Kidney capillary endothelial cell (primary cell): Measurements from ENCODE around the gene AFF2.

Experiments
- DNase-seq: peaks from one replicate; pipeline ENCODE4 v3.0.0-alpha.2; 2018; ENCODE audit warnings: low spot score

The AFF2 gene

DNA sequence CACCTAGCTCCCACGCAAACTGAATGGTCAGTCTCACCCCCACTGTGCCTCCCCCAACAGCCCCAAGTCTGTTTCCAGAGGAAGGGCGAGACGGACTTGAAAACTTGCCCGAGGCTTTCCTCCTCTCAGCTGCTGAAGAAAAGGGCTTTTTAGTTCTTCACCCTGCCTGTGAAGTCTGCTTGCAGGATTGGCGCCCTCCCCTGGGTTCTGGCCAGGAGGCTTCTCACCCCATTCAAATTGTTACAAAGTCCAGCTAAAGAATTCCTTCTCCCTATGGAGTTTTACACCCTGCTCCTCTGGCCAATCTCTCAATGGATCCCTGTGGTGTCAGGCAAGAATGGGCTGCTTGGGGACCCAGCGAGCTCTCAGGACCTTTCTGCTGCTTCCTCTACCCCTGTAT lies 241.0 kb downstream of the AFF2 start:
- DNase-seq = no peak

DNA sequence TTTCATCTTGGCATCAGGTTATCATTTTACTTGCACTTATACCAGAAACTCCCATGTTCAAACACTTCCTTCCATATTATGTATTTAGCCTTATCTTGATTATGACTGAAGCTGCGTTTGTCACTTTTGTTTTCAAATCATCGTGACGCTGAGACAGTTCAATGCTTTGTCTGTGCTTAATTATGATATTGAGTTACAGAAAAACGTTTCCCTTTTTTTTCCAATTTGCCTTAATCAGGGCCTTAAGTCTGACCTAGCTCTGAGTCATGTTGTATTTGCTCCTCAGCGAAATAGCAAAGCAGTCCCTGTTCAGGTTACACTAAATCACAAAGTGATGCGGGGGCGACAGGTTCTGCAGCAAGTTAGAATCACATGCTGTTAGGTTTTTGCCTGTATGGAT lies 254.7 kb downstream of the AFF2 start:
- DNase-seq = no peak

DNA sequence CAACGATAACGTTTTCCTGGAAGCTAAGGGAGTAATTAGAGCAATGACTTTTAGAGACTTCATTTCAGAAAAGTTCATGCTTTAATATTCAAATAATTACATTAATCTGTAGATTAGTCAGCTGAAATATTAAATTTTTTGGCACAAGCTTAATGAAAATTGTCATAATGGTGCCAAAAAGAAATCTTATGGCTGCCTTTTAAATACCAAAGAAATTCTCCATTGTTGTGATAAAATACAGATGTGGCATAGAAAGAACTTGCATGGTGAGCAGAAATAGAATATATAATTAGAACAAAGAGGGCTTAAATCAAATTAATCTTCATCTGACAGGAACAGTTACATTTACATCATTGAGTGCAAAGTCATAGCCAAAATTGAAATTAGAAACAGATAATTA lies 263.5 kb downstream of the AFF2 start:
- no peak for DNase-seq

DNA sequence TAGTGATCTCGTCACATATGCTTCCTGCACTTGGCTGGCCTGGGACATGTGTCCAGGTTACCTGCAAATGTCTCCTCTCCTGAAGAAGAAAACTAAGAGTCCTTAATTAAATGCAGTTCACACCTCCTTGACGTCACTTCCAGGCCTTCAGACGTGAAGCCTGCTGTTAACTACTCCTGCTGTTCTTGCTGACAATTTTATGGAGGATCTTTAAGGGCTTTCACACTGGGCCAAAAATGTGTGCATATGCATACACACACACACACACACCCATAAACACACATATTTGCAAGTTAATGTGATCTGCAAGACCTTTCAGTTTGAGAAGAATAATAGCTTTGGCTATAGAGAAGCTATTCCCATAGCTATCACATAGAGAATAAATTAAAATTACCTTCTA lies 267.9 kb downstream of the AFF2 start:
- DNase-seq = no peak

DNA sequence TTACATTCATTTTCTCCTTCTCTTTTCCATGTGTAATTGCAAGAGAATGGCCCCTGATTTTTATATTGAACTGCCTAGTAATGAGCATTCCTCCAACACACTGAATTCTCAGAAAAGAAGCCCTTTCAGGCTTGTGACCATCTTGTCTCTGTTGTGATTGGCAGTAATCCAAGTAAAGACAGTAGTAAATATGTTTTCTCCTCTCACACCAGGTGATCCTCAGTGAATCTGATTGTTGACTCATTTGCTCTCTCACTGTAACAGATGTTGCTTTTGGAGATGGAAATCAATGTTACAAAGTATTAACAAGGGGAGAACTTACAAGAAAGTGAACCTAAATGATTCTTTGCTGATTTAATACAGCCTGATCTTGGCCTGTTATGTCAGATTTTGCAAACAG lies 271.0 kb downstream of the AFF2 start:
- DNase-seq = no peak

DNA sequence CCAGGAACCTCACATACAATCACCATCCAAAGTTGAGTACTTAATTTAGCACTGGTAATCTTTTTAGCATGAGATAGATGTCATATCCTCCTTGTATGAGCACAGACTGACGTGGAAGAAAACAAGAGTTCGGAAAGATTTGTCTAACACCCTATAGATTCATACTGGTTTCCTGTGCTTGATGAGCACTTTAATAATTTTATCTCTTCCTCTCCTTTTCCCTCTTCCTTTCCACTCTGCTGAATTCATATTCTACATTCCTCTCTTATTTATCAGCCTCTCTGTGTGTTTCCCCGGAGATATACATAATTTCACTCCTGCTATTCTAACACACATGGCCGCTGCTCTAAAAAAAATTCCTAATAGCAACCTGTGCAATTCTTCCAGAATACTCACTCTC lies 273.9 kb downstream of the AFF2 start:
- no peak for DNase-seq

DNA sequence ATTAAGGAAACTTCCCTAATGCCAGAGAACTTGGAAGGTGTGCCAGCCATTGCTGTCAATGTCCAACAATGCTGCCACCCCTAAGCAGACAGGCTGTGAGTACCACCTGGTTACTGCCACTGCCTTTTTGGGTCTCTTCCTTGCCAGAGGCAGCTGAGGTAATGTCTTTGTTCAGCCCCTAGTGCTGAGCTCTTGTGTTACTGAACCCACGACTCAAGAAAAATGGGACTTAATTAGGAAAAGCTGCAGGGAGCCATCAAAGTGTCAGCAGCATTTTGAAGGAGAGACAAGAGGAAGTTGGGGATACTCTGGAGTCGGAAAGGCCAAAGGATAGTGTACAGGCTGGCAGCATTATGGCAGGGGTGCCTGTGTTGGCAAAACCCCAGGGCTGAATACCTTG lies 283.7 kb downstream of the AFF2 start:
- no peak for DNase-seq

DNA sequence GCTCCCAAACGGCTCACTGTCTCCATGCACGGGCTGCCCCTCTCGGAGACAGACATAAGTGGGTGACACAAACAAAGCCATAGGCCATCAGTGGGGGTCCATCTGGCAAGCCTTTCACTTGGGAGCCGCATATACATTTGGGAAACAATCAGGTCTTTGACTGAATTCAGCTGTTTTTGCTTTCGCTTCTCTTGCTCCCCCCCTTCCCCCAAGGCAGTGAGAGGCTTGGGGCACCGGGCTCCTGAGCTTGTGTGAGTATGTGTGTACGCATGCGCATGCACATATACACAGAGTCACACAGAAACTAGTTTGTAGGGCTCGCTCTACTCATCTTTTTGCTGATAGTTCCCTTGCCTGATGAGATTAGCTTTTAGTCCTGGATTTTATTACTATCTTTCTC lies 284.4 kb downstream of the AFF2 start:
- no peak for DNase-seq

DNA sequence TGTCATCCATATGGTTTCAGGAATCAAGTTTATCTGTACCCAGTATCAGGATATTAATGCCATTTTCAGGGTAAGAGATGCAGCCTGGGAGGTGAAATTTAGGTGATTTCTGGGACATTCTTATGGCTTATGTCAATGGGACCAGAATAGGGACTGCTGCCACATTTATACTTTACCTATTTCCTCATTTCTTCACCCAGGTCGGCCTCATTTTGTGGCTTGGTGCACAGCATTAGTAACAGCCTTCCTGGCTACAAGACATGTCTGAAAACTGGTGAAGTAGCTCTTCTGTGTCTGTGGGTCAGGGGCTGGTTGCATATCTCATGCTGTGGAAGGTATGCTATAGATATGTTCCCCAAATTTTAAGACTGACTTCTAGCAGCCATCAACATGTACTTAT lies 284.8 kb downstream of the AFF2 start:
- no peak for DNase-seq

DNA sequence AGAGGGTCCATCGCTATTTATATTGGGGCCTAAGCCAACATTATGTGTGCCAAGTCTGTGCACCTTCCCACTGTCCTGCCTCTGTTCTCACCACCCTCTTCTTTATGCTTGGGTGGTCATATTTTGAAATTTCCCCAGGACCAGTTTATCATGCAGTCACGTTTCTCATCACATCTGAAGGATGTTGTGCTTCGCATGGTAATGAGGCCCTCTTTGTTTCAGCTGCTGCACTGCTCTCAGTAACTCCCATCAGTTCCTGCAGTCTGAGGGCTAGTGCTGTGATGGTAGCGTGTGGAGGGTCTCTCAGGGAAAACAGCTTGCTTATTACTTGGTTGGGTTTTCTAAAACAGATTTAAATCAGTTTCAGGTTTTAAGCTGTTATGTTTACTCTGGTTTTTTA lies 288.0 kb downstream of the AFF2 start:
- DNase-seq = no peak

DNA sequence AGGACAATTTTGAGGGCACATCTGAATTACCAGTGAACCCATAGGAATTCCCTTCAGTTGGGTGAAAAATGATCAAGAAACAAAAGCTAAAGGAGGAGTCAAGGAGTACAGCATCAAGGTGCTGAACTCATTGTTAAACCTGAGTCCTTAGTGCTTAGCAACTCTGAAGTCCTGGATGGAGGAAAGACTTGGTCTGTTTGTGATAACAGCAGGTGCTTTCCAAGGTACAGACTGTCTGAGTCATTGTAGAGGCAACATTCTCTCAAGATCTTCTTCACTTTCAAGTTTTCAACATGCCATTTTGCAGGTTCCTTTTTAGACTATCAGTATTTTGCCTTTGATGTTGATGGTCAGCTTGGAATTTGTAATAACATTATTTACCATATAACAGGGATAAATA lies 293.9 kb downstream of the AFF2 start:
- DNase-seq = no peak

DNA sequence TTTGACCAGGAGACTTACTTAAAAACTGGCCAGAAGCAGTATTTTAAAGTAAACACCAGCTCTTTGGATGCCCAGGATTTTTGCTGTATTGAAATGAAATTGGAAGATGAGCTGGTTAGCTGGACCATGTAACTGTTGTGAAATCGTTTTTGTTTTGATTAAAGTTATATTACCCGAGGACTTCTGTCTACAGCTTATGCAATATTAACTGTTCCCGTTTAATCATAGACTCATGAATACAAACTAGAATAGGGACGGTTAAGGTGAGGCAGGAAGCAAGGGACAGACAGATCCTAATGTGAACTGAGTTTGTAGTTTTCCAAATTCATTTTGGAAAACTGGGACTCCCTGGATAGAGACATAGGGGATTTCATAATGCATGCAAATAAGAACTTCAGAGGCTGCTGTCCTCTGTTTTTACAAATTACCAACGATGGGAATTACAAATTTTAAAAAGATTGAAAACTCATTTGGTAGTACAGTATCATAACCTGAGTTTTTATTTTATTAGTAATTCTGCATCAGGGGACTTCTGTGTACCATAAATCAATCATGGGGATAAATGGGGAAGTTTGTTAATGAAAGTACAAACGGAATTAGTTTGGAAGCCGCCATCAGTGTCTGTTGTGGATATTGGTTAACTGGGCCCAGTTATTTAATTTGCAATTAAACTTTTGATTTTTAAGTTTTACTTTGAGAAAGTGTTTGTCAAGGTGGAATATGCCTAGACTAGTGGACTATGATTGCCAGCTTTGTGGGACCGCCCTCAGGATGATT lies 304.4 kb downstream of the AFF2 start:
- no peak for DNase-seq

DNA sequence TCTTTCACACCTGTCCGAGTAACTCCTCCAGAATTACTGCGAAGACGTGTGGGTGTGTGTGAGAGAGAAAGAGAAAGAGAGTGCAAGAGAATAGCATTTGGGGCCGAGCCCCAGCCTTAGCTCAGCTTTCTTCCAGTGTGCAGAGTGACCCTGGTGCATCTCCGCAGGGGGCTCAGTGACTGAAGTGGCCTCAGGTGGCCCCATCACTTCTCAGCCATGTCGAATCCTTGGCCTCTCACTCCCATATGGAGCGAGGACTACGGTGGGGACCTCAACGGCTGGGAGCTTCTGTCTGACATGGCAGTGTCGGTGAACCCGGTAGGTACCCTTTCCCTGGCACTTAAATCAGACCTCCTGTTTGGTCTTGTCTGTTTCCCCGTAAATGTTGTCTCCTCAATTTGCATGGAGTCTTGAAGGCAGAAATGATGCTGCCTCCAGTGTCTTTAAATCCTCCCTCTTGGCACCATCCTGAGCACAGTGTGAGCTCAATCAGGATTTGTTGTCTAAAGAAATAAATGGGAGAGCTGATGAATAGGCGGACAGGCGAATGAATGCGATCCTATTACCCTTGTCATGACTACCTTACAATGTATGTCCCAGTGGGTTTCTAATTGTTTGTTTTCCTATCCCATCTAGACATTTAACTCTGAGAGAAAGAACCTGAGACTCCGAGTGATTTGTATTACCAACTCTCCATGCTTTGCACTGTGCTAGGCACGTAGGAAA lies 305.9 kb downstream of the AFF2 start:
- DNase-seq = no peak

DNA sequence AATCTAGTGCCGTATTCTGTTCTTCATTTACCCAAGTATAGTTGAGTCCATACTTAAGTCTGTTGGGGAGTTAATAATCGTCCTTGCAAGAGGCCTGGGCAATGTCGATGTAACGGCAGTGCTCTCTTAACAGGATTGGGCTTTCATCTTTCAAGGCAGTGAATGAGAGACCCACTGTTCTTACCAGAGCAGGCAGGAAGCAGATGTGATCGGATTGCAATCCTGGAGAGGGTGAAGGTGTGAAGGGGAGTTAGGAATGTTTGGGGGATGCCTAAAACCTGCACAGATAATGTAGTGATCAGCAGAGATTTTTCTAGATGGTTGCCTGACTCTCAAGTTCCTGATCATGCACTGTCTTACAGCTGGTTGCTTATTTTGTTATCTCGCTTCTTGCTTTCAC lies 308.4 kb downstream of the AFF2 start:
- no peak for DNase-seq

DNA sequence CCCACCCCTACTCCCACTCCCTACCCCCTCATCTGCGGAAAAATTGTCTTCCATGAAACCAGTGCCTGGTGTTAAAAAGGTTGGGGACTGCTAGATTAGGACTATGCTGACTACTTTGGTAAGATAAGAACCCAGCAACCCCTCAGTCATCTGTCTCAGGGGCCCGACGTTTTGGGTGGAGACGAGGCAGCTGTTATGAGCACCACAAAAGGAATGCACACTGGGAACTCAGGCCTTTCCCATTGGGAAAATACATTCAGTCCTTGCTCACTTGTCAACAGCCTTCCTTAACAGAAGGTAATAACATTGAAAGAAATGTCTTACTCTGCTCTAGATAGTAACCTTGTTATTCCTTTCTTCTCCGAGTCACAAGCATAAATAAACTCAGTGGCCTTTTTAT lies 310.8 kb downstream of the AFF2 start:
- no peak for DNase-seq

DNA sequence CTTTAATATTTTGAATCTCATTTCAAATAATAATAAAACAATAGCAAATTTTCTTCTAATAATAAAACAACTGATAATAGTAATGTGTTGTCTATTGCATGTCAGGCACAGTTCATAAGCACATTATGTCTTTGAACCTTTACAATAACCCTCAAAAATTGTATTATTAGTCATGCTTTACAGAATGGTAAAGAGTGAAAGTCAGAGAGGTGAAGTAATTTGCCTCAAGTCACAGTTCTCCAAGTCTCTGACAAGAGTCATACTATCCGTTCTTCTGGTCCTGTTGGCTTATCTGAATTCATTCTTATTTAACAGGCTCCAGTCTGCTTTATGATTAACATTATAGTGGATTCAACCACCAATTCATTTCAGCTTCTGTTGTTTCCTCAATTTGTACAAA lies 313.0 kb downstream of the AFF2 start:
- no peak for DNase-seq

DNA sequence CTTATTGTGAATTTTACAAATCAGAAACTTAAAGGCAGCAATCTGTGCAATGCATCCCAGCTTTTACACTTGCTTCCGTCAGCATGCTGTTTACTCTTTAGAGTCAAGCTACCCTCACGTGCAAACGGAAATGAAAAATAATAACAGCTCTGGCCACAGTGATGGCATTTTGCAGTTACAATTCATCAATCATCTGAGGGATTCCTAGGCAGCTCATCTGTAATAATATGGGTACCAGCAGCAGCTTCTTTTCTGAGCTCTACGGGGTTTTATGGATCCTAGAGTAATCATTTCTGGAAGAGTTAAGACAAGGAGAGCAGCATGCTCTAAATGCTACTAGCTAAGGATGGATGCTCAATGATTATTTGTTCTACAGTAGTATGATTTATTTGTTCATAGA lies 313.6 kb downstream of the AFF2 start:
- DNase-seq = no peak

DNA sequence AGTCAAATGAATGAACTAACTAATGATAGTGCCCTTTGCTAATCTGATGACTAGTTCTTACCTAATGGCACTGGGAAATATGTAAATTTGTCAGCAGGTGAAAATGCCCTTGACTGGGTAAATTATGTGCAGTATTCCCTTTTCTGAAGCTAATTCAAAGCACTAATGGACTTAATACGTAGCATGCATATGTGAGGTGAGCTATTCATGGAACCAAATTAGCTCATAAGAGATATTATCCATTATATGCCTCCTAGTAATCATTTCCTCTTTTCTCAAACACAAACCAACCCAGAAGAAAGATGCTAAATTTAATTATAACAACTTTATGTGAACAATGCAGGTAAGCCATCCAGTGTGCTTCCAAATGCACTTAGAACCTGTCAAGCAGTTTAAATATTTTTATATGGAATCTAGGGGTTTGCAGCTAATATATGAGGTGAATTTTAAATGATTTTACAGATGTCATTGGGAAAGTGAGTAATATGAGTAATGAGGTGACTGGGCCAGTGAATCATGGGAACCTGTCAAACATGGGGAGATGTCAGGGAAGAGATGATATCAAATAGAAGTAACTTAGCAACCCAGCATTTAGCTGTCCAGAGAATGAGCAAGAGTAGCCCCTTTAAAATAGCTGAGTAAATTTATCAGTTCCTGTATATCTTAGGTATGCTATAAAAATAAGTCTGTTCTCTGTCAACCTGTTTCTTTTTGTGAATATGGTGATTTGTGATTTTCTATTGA lies 315.0 kb downstream of the AFF2 start:
- DNase-seq = no peak

DNA sequence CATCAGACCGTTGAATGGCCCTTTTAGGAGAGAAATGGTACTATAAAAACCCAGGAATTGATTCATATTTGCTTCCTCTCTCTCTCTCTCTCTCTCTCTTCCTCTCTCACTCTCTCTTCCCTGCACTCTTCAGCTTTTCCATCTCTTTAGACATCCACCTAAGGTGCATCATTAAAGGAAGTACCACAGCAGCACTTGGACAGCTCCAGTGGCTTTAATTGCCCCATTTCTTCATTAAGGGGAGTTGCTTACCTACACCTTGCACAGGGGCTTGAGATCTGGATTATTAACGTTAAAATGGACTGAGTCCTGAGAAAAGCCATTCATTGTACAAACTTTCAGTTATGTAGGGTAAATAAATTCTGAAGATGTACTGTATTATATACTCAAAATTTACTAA lies 323.6 kb downstream of the AFF2 start:
- DNase-seq = no peak

DNA sequence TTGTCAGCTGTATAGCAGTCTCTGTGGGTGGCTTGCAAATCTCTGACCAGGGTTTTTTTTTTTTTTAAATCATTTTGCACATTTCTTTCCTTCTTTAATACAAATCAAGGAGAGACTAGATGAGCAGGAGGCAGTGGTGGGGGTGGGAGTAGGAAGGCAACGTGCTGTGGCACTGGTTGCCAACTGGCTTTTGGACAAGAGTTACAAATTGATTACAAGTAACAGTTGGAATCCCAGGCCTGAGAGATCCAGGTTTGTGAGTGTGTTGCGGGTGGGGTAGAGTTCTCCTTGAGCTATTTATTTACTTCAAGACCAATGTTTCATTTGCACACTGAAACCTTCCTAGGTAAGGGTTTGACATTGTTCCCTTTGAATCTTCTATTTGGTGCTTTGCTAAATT lies 325.3 kb downstream of the AFF2 start:
- DNase-seq = no peak

DNA sequence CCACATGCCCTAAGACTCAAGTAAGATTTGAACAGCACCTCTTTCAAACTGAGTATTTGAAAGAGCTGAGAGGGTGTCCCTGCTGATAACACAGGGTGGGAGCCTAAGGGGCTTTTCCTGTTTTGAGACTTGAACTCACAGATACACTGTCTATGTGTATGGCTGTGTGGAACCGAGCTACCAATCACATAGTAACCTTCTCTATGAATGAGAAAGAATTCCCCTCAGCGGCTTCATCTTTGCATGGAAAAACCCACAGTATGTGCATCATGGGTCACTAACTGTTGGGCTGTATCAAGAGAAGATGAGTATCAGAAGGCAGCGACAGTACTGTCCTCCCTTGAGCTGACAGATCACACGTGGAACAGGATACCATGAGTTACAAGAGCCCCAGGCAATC lies 336.3 kb downstream of the AFF2 start:
- no peak for DNase-seq

DNA sequence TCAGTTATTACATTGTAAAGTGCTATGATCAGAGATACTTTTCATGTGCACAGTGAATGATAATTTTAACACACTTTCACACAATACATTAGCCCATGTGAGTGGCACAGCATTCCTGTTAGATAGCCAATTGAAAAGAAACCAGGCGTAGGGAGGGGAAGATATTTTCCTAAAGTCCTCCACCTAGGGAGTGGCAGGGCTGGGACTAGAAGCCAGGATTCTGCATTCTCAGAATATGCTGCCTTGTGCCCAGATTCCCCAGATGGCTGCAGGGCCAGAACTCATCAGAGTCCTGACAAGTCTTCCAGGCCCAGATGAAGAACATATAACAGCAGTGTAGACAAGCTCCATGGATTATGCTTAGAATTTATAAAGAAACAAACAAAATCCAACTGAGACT lies 350.2 kb downstream of the AFF2 start:
- DNase-seq = no peak

DNA sequence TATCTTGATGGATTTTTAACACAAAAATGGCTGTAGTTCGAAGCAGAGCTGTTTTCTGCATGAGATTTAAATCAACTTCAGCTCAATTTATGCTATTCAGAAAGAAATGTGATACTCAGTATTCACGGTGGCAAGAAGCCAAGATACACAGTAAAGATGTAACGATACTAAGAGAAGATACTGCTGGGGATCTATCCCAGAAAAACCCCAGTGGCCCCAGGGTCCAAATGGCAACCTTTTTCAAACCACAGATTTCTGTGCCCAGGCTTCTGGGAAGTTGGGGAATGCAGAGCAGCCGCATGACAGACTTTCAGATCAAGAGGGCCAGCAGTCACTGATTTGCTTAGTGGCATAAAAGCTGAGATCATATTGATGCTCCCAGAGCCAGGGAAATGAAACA lies 353.9 kb downstream of the AFF2 start:
- DNase-seq = no peak
